GM19438 (cell line): Measurements from ENCODE around the gene CSNK1D.
"Not testable (repeated sequence)": the region's sequence is repeated elsewhere in the genome, so short reads cannot be mapped to it uniquely, and the experiment has no call there.

Experiments
- ATAC-seq: cut with Tn5 transposase; IDR thresholded peaks from one replicate; pipeline ENCODE4 v1.9.1; 2021; ENCODE audit warnings: low read depth; ENCODE audit not compliant: unreplicated experiment

The CSNK1D gene

DNA sequence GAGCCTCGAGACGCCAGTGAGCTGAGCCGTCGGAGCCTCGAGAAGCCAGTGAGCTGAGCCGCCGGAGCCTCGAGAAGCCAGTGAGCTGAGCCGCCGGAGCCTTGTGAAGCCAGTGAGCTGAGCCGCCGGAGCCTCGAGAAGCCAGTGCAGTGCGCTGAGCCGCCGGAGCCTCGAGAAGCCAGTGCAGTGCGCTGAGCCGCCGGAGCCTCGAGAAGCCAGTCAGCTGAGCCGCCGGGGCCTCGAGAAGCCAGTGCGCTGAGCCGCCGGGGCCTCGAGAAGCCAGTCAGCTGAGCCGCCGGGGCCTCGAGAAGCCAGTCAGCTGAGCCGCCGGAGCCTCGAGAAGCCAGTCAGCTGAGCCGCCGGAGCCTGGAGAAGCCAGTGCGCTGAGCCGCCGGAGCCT is 19.4 kb downstream of the CSNK1D start:
- not testable (repeated sequence) for ATAC-seq

- ATAC-seq, result no peak
These were observed 20.3 kb downstream of the CSNK1D start for GRCh38 chr17:82253179-82253544.

DNA sequence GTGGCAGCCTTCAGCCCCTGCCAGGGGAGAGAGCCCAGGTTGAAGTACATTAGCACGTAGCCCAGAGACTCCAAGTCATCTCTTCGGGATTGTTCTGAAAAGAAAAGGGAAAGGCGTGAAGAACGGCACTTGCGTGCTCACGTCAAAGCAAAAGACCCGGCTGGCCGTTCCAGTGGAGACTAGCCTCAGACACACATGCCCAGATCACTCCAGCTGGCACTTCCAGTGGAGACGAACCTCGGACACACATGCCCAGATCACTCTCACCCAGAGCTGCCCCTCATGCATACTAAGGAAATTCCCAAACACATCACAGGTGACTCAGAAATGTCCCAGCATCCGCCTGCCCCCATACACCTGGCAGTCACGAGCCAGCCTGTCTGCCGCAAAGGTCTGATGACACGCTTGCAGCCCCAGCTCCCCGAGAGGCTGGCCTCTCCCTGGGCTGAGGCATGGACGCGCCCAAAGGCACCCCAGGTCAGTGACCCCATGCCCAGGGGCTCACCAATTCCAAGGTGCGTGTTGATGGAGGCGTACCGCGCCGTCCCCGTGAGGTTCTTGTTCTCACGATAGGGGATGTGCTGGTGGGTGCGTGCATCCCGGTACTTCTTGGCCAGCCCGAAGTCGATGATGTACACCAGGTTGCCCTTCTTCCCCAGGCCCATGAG is 20.9 kb downstream of the CSNK1D start:
- ATAC-seq, result no peak

DNA sequence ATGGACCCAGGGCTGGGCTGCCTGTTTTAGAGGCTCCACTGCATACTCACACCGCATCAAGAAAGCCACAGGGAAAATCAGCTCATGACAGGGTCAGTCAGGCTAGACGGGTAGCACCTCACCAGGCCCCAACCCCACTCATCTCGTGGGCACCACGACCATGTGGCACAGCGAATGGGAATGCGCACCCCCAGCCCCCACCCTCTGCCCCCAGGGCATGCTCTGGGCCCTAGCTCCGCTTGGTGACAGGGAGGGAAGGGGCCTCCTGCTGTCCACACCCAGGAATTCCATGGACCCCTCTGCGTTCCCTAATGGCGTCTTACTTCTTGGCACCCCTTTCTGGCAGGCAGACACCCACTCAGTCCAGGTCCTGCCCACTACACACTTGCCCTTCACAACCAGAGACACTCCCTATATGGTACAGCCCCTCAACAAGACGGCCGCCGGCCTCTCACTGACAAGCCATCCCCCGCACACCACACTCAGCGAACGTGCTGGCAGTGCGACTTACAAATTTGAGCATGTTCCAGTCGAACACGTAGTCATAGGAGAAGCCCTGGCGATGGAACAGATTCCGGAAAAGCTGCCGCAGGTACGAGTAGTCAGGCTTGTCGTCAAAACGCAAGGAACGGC is 22.5 kb downstream of the CSNK1D start:
- ATAC-seq, result no peak

DNA sequence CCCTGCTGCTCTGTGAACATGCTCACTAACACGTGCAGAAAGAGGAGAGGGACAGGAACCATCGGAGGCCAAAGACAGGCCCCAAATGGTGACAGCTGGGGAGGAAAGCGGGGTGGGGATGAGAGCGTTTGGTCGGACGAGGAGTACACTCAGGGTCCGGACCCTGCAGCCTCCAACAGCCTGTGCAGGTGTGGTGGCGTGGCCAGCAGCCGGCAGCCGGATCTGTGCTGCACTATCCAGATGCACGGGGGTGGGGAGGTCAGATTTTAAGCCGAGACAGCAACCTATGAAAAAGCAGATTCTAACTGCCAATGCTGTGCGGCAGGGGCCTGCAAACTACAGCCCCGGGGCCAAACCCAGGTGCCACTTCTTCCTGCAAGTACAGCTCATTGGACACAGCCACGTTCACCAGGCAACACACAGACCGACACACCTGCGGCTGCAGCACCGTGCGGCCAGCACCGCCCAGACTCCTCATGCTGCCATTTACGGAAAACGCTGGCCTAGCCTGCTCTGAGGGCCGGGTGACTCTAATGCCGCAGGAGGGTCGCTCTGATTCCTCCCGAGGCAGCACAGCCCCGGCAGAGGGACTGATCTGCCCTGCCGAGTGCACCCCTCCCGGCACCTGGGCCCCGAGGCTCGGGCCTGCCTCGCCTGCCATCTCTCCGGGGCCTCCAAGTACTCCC is 23.5 kb downstream of the CSNK1D start:
- no peak for ATAC-seq

- no peak for ATAC-seq
These were observed 24.5 kb downstream of the CSNK1D start for GRCh38 chr17:82248815-82249674.

DNA sequence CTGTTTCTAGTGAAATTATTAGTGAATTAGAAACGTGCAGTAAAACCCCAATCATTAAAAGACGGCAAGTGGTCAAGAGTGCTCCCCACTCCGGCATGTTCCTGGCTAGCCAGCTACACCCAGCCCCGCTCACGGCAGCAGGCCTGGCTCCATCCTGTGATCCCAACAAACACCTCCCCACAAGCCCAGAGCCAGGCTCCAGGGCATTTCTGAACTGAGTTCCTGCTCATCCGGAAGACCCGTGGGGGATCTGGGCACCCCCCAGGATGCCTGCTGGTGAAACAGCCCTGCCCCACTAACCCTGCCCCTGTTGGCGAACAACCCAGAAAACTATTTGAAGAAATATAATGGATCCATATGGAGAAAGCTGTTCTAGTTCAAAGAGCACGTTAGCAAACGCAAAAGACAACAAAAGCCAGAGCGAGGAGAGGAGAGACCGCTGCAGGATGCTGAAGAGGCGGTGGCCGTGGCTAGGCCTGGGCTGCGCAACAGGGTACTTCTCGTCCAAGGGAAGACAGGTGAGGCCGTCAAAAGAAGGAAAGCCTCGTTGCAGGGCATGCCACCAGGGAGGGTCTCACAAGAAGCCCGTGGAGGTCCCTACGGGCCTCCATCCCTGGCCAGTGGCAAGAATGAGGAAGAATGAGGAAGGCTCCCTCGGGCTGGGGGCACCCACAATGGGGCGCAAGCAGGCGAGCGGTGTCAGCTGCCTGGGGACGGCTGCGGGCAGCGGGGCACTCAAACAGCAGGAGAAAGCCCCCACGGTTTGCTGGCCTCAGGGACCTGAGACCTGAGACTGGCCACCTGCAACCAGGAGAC is 25.4 kb downstream of the CSNK1D start:
- ATAC-seq, result no peak

- ATAC-seq, result no peak
These were observed 26.2 kb downstream of the CSNK1D start for GRCh38 chr17:82247182-82247823.

DNA sequence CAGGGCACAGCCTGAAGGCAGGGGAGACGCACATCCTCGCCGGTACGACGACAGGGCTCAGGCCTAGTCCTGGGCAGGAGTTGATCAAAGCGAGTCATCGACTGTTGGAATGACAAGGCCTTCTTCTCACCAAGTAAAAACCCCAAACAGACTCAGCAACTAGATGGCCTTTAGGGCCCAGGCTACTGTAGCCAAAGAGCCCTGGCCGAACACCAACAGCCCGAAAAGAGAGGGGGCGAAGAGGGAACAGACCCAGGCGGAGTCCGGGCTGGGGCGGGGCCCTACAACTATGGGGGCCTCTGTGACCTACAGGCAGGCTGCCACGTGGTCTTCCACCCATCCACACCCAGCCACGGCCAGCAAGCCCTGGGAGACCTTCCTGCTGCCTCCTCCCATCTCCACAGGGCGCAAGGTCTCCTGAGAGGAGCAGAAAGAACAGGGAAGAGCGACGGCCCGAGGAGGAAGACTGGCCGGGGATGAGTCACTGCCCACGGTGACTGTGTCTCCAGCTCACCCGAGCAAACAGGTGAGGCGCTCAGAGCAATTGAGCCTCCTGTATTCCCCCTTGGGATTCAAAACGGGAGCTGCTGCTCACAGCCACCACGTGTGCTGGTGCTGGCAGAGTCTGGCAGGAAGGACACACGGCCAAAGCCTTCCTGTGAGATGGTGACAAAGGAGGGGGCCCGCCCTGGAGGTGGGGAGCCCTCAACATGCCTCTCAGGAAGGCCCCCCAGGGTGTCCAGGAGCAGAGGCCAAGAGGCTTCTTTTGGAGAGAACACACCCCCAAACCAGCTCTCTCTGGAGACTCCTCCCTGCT is 26.9 kb downstream of the CSNK1D start:
- no peak for ATAC-seq

DNA sequence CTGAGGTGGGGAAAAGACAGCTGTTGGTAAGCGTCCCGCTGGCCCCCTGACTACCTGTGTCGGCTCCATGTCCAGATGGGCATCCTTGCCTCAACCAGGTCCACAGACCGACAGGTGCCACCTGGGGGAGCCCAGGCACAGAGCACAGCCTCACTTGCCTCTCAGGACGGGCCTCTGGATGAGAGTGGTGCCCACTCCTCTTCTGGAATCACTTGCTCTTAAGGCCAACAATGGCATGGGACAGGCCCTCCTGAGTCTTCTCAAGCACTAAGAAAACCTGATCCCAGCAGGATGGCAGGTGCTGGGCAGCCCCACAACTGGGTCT is 27.5 kb downstream of the CSNK1D start:
- ATAC-seq, result no peak

- ATAC-seq, result no peak
These were observed 28.1 kb downstream of the CSNK1D start for GRCh38 chr17:82245134-82246039.

- ATAC-seq, result no peak
These were observed 28.9 kb downstream of the CSNK1D start for GRCh38 chr17:82244413-82245133.

DNA sequence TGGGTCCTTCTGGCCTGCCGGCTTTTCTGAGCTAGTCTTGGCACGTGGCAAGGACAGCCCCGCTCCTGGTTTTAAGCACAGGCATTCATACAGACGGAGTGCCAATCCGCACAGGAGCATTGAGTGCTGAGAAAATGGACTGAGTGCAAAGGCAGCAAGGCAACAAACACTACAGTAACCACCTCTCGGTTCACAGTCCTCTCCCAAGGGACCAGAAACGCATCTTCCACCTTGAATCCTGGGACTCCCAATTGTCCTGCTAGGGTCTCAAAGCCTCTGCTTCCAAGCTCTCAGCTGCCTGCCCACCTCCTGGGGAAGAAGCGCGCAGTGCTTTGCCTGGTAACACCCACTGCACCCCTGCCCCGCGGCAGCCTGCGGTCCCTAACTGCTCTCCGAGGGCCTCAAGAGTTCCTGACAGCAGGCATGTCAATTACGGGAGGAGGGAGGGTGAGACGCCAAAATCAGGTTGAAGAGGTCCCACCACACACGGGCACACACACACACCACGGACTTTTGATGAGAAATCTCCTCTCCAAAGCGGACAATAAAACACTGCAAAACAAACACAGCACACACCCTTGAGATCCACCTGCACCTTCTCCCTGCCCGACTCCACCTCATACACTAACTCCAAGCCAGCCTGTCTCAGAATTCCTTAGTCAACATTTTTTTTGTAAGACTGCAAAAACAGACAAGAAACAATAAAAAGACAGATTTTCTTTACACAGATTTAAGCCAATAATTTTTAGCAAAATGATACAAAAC is 29.7 kb downstream of the CSNK1D start:
- no peak for ATAC-seq

DNA sequence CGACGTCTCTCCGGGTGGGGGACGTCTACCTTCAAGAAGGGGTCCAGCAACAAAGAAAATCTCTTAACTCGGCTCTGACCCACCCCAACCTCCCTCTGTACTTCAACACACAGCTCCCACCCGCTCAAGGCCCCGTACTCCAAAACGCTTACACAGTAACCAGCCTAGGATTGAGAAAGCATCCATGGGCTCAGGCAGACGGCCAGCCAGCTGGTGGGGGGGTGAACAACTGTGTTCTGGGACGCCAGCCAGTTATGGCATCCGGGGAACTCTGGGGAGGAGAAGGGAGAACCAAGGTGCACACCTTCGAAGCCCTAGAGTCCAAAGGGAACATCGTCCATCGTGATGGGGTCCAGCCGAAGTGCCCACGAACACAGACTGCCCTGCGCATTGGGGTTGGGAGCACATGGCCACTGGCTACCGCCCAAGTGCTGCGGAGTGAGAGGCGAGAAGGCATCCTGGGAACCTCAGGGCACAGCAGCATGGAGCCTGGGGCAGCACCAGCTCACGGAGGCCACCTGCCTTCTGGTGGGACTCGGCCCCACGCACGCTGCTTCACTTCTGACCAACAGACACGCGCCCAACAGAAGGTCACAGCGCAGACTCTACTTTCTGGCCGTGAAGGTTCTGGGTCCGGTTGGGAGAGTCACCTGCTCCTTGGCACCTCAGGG is 30.4 kb downstream of the CSNK1D start:
- no peak for ATAC-seq

DNA sequence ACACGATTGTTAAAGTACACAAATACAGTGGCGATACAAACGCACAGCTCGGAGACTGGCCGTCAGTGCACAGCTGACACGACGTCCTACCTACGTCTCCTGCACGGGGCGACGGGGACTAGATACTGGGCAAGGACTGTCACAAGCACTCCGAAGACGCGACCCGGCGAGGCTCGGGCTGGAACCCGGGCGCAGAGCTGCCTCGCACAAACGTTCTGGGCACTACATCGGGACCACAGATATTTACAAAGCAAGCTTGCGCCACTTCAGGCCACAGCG is 30.9 kb downstream of the CSNK1D start:
- no peak for ATAC-seq

- ATAC-seq, result no peak
These were observed 31.4 kb downstream of the CSNK1D start for GRCh38 chr17:82241926-82242697.
